Fibroblast of lung (primary cell): Measurements from ENCODE around the gene SPOCD1. TPM values are rescaled to one million over a fixed set of nuclear protein-coding genes. Genes with fewer than 3 reads are reported as not detected.
A peak's percentile ranks its signal among the peaks of the same experiment; 100 is the strongest.

Experiments
- DNase-seq, 2 donors: peaks; one replicate each; pipeline versions ENCODE4 v3.0.0 to v3.0.0-alpha.2; 2010; ENCODE audit warnings: low read depth in 2 of 2
- H2AFZ ChIP-seq: 2 replicates; pipeline ENCODE4 v1.5.1; 2012; ENCODE audit warnings: low read length, control low read depth, inconsistent platforms
- H3K27ac ChIP-seq: 2 replicates; pipeline ENCODE4 v1.5.1; 2011; ENCODE audit warnings: low read length, control low read depth; ENCODE audit not compliant: insufficient read depth
- H3K27me3 ChIP-seq: 2 replicates; pipeline ENCODE4 v1.5.1; 2011; ENCODE audit warnings: mild to moderate bottlenecking, low read length; ENCODE audit not compliant: control insufficient read depth, insufficient read depth
- H3K36me3 ChIP-seq: 2 replicates; pipeline ENCODE4 v1.5.1; 2011; ENCODE audit warnings: low read length; ENCODE audit not compliant: control insufficient read depth, insufficient read depth
- H3K4me1 ChIP-seq: 2 replicates; pipeline ENCODE4 v1.5.1; 2011; ENCODE audit warnings: low read length; ENCODE audit not compliant: control insufficient read depth, insufficient read depth; ENCODE audit errors: extremely low read depth
- H3K4me2 ChIP-seq: 2 replicates; pipeline ENCODE4 v1.5.1; 2011; ENCODE audit warnings: low read length, control low read depth; ENCODE audit not compliant: insufficient read depth; ENCODE audit errors: extremely low read depth
- H3K4me3 ChIP-seq, 4 experiments: fragments of 200-600 bp in 1 of 4; sonication (generic) in 1 of 4; replicated peaks in 1 of 4; 2 replicates each; pipeline ENCODE4 v1.5.1; 2011 to 2016; ENCODE audit warnings: low read length in 4 of 4, low read depth in 3 of 4, mild to moderate bottlenecking in 3 of 4, control low read depth in 2 of 4, inconsistent platforms in 1 of 4, mixed read lengths in 1 of 4; ENCODE audit not compliant: insufficient read depth in 1 of 4; ENCODE audit errors: control extremely low read depth in 1 of 4
- H3K79me2 ChIP-seq: 2 replicates; pipeline ENCODE4 v1.5.1; 2012; ENCODE audit warnings: mild to moderate bottlenecking, low read length, inconsistent platforms; ENCODE audit not compliant: control insufficient read depth, insufficient read depth
- H3K9ac ChIP-seq: 2 replicates; pipeline ENCODE4 v1.5.1; 2011; ENCODE audit warnings: mild to moderate bottlenecking, low read length, control low read depth; ENCODE audit not compliant: insufficient read depth
- H3K9me3 ChIP-seq: 2 replicates; pipeline ENCODE4 v1.5.1; 2012; ENCODE audit warnings: low read depth, low read length; ENCODE audit not compliant: control insufficient read depth, insufficient read depth
- H4K20me1 ChIP-seq: 2 replicates; pipeline ENCODE4 v1.5.1; 2011; ENCODE audit warnings: low read length; ENCODE audit not compliant: control insufficient read depth, insufficient read depth; ENCODE audit errors: extremely low read depth
- EZH2 ChIP-seq: IDR thresholded peaks from 2 replicates; pipeline ENCODE4 v1.5.1; 2012; ENCODE audit warnings: low read length, control low read depth, mild to moderate bottlenecking; ENCODE audit errors: missing control alignments
- polyA plus RNA-seq, 2 donors: library from polyadenylated mRNA; depleted of rRNA in 1 of 2; stranded (reverse) in 1 of 2; unstranded in 1 of 2; fragments of >200 nt; gene quantifications; 2 replicates each; pipeline ENCODE4 v1.2.1, GENCODE V29; 2011 to 2012; ENCODE audit warnings: missing spikeins in 1 of 2
- total RNA-seq: library from RNA; depleted of rRNA; stranded (reverse); fragments of >200 nt; gene quantifications from 2 replicates; pipeline ENCODE4 v1.2.1, GENCODE V29; 2014
- TF ChIP-seq, protein P1 (sequence below), 2 donors: IDR thresholded peaks in 1 of 2; conservative IDR thresholded peaks in 1 of 2; 1 replicate in 1 of 2; 2 replicates in 1 of 2; pipeline ENCODE4 v1.5.1; 2011 to 2012; ENCODE audit warnings: low read length in 2 of 2, control low read depth in 1 of 2, inconsistent platforms in 1 of 2, low read depth in 1 of 2, mild to moderate bottlenecking in 1 of 2

The SPOCD1 gene
- total and polyA plus RNA-seq, 2 donors (not counting 1 experiment from before 2014, with no cell fraction given) = 47.2 to 55.4 TPM

DNA sequence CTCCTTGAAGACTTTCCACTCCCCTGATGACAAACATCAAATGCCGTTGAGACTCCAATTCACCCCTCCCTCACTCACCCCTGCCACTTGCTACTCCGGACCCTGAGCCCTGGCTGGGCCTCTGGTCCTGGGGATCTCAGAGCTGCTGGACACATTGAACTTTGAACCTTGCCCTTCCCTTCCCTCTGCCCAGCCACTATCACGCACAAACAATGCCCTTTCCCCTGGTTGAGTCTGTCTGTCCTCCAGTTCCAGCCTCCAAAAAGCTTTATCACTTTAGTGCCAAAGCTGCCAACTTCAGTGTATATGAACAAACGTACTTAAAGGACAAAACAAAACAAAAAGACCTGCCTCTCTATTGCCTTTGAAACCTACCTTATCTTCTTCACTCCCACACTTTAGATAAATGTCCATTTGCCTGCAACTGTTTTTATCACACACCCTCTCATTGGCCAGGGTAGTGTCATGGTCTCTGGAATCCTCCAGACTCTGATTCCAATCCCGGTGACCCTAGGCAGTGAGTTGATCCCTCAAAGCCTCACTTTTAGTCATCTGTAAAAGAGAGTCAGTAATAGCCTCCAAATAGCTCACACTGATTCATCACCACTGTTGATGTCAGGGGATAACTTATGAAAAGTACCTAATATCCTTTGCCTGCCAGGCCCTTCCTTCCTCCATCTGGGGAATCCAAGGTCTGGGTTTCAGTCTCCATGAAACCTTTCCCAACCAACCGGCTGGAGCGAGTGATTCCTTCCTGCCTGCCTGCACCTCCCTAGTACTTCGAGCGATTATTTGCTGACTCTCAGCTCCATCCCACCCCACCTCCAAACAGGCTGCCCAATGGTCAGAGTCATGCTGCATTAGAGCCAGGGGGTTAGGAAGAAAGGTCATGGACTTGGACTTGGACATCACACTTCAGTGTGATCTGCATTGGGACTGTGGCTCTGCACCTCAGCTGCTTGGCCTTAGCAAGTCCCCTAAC, 15.9 kb upstream of the SPOCD1 start:
- Histone ChIP-seq H3K4me3 (no peak overlapping the region), H2AFZ (no peak overlapping the region), H3K36me3 (no peaks in the 10 kb centered on the region), H3K9ac (no peak overlapping the region), H3K9me3 (no peaks in the 10 kb centered on the region), H3K4me1 (peaks cover 4% of the 10 kb centered on the region), H4K20me1 (no peaks in the 10 kb centered on the region), H3K27me3 (no peaks in the 10 kb centered on the region), H3K79me2 (no peaks in the 10 kb centered on the region), H3K4me2 (no peak overlapping the region), H3K27ac (no peak overlapping the region)
- TF ChIP-seq EZH2 = no peak
- TF ChIP-seq, protein P1, sequence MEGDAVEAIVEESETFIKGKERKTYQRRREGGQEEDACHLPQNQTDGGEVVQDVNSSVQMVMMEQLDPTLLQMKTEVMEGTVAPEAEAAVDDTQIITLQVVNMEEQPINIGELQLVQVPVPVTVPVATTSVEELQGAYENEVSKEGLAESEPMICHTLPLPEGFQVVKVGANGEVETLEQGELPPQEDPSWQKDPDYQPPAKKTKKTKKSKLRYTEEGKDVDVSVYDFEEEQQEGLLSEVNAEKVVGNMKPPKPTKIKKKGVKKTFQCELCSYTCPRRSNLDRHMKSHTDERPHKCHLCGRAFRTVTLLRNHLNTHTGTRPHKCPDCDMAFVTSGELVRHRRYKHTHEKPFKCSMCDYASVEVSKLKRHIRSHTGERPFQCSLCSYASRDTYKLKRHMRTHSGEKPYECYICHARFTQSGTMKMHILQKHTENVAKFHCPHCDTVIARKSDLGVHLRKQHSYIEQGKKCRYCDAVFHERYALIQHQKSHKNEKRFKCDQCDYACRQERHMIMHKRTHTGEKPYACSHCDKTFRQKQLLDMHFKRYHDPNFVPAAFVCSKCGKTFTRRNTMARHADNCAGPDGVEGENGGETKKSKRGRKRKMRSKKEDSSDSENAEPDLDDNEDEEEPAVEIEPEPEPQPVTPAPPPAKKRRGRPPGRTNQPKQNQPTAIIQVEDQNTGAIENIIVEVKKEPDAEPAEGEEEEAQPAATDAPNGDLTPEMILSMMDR (conservative IDR thresholded peaks at IDR 0.05 in 1 of 2, IDR thresholded peaks at IDR 0.05 in 1 of 2; ENCODE audit: low read depth in 1 of 2, low read length in 2 of 2) = no peak
- DNase-seq = peak in 1 of 2 donors; percentile 73

DNA sequence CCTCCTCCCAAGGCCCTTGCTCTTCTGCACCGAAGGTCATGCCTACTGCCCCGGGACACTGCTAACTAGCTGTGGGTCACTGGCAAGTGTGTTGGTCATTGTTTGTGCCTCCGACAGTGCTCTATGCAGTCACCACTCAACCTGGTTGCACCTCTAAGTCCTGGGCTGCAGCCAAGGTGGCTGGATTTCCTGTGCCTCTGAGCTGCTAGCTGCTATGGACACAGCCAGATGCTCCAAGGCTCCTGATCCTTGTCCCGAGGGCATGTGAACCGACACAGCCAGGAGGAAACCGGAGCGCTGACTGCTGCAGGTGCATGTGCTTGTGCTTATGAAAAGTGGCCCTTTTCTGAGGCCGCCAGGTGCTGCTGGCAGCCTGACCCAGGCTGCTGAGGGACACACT, 14.7 kb upstream of the SPOCD1 start:
- Histone ChIP-seq H4K20me1 (no peaks in the 10 kb centered on the region), H2AFZ (no peak overlapping the region)
- no peak for DNase-seq

DNA sequence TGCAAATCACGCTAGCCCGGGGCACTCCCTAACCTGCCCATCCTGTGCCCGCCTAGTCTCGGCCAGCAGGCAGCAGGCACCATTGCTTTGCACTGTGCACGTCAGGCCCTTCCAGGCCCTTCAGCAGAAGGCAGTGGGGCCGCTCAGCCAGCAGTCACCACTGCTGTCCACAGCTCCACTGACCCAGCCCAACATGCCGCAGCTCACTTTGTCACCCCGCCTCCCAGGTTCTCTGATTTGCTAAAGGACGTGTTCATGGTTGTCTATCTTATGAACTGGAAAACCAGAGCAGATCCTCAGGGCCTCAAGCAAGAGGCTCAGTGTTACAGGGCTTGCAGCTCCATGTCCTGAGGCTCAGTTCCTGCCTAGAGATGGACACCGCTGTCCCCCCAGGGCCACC, 14.2 kb upstream of the SPOCD1 start:
- no peaks in the 10 kb centered on the region for H3K36me3 ChIP-seq
- no peak for TF ChIP-seq EZH2
- TF ChIP-seq, protein P1 (conservative IDR thresholded peaks at IDR 0.05 in 1 of 2, IDR thresholded peaks at IDR 0.05 in 1 of 2; ENCODE audit: low read depth in 1 of 2, low read length in 2 of 2) = no peak
- DNase-seq = no peak
- no peak overlapping the region for H2AFZ ChIP-seq
- no peak overlapping the region for H3K9ac ChIP-seq
- no peak overlapping the region for H3K4me2 ChIP-seq
- H3K27me3 ChIP-seq = no peaks in the 10 kb centered on the region
- no peaks in the 10 kb centered on the region for H4K20me1 ChIP-seq
- H3K27ac ChIP-seq = no peak overlapping the region
- no peak overlapping the region for H3K4me3 ChIP-seq
- no peaks in the 10 kb centered on the region for H3K79me2 ChIP-seq
- no peaks in the 10 kb centered on the region for H3K9me3 ChIP-seq
- H3K4me1 ChIP-seq = peaks cover 4% of the 10 kb centered on the region

More for the DNA sequence above, 14.7 kb upstream of the SPOCD1 start:
- Histone ChIP-seq H3K36me3 (no peaks in the 10 kb centered on the region), H3K4me1 (peaks cover 4% of the 10 kb centered on the region), H3K9ac (no peak overlapping the region), H3K4me3 (no peak overlapping the region), H3K79me2 (no peaks in the 10 kb centered on the region), H3K27me3 (no peaks in the 10 kb centered on the region), H3K27ac (no peak overlapping the region), H3K4me2 (no peak overlapping the region), H3K9me3 (no peaks in the 10 kb centered on the region)
- no peak for TF ChIP-seq EZH2
- TF ChIP-seq, protein P1 (conservative IDR thresholded peaks at IDR 0.05 in 1 of 2, IDR thresholded peaks at IDR 0.05 in 1 of 2; ENCODE audit: low read depth in 1 of 2, low read length in 2 of 2) = no peak
